CD4-positive, alpha-beta T cell treated with Interleukin-6 at 100 ng/mL for 8 hours (primary cell): ENCODE measurements around the gene OR4D10.
A peak's percentile ranks its signal among the peaks of the same experiment; 100 is the strongest.
"Not testable (repeated sequence)": the region's sequence is repeated elsewhere in the genome, so short reads cannot be mapped to it uniquely, and the experiment has no call there.

Source experiments
- DNase-seq: peaks from one replicate; pipeline ENCODE4 v3.0.0-alpha.2; 2020; ENCODE audit warnings: mixed read lengths, low spot score

OR4D10 gene

GRCh38 chr11:59473015-59473414 lies at the start of gene OR4D10:
OR4D10 (plus strand) TSS chr11:59473315; CDS start chr11:59477430, 4,115 bp downstream.
- DNase-seq: no peak

GRCh38 chr11:59423835-59424234 lies 49.3 kb upstream of the OR4D10 start:
- no peak for DNase-seq

GRCh38 chr11:59425131-59425530 lies 48.0 kb upstream of the OR4D10 start:
- DNase-seq: no peak

GRCh38 chr11:59426361-59427067 lies 46.6 kb upstream of the OR4D10 start, which contains the start of gene OR5A2:
OR5A2 (minus strand) TSS chr11:59426413; CDS start chr11:59422953, 3,460 bp downstream.
- DNase-seq: no peak

- DNase-seq: no peak
These were observed 46.1 kb upstream of the OR4D10 start for GRCh38 chr11:59427068-59427382.

- DNase-seq: peak; percentile 49
These were observed 43.1 kb upstream of the OR4D10 start for GRCh38 chr11:59429924-59430516.

GRCh38 chr11:59436169-59436568 lies 36.9 kb upstream of the OR4D10 start, which contains the start of gene OR5A1:
OR5A1 (plus strand) TSS chr11:59436469; CDS start chr11:59443169, 6,700 bp downstream.
- DNase-seq: no peak

- DNase-seq: no peak
These were observed 35.3 kb upstream of the OR4D10 start for GRCh38 chr11:59437770-59438169.

- not testable (repeated sequence) for DNase-seq
These were observed 27.5 kb upstream of the OR4D10 start for GRCh38 chr11:59445624-59446023.

GRCh38 chr11:59448484-59448883 lies 24.6 kb upstream of the OR4D10 start:
- DNase-seq: no peak

- no peak for DNase-seq
These were observed 16.5 kb upstream of the OR4D10 start, which contains the start of gene OR4D6 for GRCh38 chr11:59456661-59457060. OR4D6 (plus strand) TSS chr11:59456961; CDS start chr11:59456961, 0 bp downstream.

- no peak for DNase-seq
These were observed 13.2 kb upstream of the OR4D10 start for GRCh38 chr11:59459916-59460315.

GRCh38 chr11:59463190-59463641 lies 9.9 kb upstream of the OR4D10 start:
- DNase-seq: no peak

- no peak for DNase-seq
These were observed 2.1 kb downstream of the OR4D10 start for GRCh38 chr11:59475176-59475575.

- DNase-seq: no peak
These were observed 6.8 kb downstream of the OR4D10 start for GRCh38 chr11:59479906-59480305.

- DNase-seq: no peak
These were observed 7.2 kb downstream of the OR4D10 start for GRCh38 chr11:59480359-59480758.

- DNase-seq: no peak
These were observed 28.8 kb downstream of the OR4D10 start for GRCh38 chr11:59501931-59502330.

- DNase-seq: no peak
These were observed 30.2 kb downstream of the OR4D10 start, which contains the start of gene OR4D11 for GRCh38 chr11:59503276-59503675. OR4D11 (plus strand) TSS chr11:59503576; CDS start chr11:59503576, 0 bp downstream.

- DNase-seq: peak; percentile 32
These were observed 38.0 kb downstream of the OR4D10 start, which contains the start of gene OR4D9 for GRCh38 chr11:59510941-59511589. OR4D9 (plus strand) TSS chr11:59511539; CDS start chr11:59514913, 3,374 bp downstream.

GRCh38 chr11:59511675-59512074 lies 38.6 kb downstream of the OR4D10 start:
- no peak for DNase-seq

GRCh38 chr11:59520139-59520538 lies 47.0 kb downstream of the OR4D10 start:
- not testable (repeated sequence) for DNase-seq

- DNase-seq: no peak
These were observed 47.6 kb downstream of the OR4D10 start for GRCh38 chr11:59520741-59521140.

GRCh38 chr11:59523541-59523940 lies 50.4 kb downstream of the OR4D10 start:
- no peak for DNase-seq
